GM21447 (cell line): Measurements from ENCODE around the gene ESPL1.
A peak's percentile ranks its signal among the peaks of the same experiment; 100 is the strongest.
"Not testable (repeated sequence)": the region's sequence is repeated elsewhere in the genome, so short reads cannot be mapped to it uniquely, and the experiment has no call there.

Experiments used
- ATAC-seq: cut with Tn5 transposase; IDR thresholded peaks from one replicate; pipeline ENCODE4 v1.9.1; 2021; ENCODE audit not compliant: unreplicated experiment

ESPL1 gene

DNA sequence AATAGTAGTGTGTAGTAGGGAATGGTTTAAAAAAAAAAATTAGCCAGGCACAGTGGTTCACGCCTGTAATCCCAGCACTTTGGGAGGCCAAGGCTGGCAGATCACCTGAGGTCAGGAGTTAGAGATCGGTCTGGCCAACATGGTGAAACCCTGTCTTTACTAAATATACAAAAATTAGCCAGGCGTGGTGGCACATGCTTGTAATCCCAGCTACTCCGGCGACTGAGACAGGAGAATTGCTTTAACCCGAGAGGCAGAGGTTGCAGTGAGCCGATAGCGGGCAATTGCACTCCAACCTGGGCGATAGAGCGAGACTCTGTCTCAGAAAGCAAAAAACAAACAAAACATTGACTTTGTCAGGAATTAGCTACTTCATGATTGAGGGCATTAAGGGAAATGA is 29.0 kb downstream of the ESPL1 start:
- ATAC-seq: not testable (repeated sequence)

DNA sequence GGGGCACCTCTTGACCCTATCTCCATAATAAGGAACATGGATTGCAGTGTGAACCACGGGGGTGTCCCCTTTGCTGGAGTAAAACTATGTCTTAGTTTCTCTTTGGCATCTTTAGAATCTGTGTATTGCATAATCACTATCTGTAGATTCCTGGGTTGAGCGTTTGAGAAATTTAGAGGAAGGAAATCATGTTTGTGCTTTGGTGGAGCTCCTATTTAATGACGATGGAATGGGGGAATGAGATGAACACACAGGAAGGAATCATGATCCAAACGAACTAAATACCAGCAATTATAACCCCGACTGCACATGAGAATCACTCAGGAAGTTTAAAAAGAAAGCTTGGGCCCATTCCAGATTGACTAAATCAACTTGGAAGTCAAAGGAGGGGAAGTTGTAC is 30.1 kb downstream of the ESPL1 start:
- ATAC-seq: no peak

DNA sequence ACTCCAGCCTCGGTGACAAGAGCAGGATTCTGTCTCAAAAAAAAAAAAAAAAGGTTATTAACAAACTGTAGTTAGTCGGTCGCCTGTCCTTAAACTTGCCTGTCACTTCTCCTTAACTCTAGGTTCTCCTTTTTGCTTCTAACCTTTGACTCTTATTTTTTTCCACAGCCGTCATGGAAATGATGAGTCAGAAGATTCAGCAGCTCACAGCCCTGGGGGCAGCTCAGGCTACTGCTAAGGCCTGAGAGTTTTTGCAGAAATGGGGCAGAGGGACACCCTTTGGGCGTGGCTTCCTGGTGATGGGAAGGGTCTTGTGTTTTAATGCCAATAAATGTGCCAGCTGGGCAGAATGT is 31.0 kb downstream of the ESPL1 start:
- ATAC-seq: no peak

DNA sequence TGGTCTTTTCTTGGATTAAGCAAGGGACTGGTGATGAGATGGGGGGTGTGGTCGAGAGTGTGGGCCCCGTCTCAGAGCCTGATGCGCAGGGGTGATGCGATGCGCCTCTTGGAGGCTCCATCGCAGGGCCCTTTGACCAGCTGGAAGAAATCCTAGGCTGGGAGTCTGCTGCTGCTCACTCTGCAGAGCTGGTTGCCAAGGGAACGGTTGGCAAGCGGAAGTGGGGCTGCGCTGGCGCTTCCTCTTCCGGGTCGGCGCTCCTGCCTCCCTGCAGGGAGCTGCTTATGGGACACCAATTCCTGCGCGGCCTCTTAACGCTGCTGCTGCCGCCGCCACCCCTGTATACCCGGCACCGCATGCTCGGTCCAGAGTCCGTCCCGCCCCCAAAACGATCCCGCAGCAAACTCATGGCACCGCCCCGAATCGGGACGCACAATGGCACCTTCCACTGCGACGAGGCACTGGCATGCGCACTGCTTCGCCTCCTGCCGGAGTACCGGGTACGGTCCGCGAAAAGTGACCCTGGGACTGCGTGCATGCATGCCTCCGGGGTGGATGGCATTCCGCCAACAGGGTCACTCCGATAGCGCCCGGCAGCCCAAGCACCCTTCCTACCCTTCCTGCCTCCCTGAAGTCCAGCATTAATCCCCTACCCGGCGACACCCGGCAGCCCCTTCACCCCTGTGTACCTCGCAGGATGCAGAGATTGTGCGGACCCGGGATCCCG is 31.5 kb downstream of the ESPL1 start, which contains the start of gene MYG1:
TSS of gene MYG1 (plus strand) at position 242 of the 727 bp plus-strand sequence. CDS start at position 285, 43 bp downstream.
- ATAC-seq: peak; percentile 83

DNA sequence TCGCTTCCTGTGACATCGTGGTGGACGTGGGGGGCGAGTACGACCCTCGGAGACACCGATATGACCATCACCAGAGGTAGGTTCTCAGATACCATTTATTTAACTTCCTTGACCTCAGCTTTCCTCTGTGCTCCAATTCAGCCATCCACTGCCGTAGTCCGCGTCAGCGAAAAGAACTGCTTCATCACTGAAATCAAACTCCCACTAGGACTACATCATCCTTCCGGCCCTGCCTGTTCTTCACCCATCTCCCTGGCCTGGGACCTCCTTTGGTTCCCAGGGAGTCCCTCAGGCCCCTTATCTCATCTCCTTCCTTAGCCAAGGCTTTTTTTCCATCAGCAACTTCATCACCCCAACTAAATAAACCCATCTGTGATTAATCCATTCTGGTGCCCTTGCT is 32.1 kb downstream of the ESPL1 start:
- no peak for ATAC-seq

DNA sequence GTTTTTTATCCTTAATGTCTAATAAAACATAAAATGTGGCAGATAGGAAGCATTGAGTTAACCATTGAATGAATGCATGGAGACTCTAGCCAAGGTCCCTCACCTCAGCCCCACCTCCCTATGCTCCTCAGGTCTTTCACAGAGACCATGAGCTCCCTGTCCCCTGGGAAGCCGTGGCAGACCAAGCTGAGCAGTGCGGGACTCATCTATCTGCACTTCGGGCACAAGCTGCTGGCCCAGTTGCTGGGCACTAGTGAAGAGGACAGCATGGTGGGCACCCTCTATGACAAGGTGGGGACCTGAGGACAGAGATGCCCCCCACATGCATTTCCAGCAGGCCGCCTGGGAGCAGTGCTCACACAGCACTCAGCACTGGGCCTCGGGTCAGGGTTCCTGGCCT is 34.8 kb downstream of the ESPL1 start:
- no peak for ATAC-seq

DNA sequence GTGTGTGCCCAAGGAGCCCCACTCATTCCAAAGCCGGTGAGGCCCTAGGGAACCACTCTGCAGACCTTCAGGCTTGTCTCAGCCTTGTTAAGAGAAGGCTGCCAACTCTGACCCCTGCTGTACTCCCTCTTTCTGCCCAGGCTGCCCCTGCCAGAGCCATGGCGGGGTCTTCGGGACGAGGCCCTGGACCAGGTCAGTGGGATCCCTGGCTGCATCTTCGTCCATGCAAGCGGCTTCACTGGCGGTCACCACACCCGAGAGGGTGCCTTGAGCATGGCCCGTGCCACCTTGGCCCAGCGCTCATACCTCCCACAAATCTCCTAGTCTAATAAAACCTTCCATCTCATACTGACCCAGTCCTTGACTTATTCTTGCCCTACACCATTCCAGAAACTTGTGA is 38.7 kb downstream of the ESPL1 start:
- ATAC-seq: no peak

DNA sequence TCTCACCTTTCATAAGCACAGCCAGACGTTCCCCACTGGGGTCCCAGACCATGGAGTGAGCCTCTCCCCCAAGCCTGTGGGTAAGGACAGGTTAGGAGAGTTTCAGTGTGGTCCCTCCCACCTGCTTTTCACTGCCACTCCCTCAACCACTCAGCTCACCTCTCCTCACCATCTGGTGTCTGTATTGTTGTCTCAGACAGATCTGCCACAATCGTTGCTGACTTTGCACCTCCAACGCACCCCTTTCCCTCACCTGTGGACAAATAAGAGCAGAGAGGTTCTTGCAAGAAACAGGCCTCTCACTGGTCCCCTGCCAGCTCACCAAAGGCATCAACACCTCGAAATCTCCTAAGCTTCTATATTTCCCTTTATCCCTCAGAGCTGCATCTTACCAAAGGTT is 40.2 kb downstream of the ESPL1 start:
- no peak for ATAC-seq

DNA sequence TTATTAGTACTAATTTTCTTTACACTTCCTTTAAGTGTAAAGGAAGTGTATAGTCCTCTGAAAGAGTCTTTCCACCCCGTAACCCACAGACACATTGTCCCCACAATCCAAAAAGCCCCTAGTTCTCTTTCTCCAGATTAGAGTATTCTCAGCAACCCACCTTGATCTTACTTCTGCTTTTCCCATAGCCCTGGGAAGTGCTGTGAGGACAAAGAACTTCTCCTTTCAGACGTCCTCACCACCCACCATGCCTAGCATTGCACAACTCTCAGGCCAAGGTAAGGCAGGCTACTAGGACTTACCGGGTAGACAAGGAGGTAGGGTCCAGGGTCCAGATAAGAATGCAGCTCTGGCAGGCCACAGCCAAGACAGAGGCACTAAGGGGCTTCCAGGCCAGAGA is 45.9 kb downstream of the ESPL1 start:
- no peak for ATAC-seq

DNA sequence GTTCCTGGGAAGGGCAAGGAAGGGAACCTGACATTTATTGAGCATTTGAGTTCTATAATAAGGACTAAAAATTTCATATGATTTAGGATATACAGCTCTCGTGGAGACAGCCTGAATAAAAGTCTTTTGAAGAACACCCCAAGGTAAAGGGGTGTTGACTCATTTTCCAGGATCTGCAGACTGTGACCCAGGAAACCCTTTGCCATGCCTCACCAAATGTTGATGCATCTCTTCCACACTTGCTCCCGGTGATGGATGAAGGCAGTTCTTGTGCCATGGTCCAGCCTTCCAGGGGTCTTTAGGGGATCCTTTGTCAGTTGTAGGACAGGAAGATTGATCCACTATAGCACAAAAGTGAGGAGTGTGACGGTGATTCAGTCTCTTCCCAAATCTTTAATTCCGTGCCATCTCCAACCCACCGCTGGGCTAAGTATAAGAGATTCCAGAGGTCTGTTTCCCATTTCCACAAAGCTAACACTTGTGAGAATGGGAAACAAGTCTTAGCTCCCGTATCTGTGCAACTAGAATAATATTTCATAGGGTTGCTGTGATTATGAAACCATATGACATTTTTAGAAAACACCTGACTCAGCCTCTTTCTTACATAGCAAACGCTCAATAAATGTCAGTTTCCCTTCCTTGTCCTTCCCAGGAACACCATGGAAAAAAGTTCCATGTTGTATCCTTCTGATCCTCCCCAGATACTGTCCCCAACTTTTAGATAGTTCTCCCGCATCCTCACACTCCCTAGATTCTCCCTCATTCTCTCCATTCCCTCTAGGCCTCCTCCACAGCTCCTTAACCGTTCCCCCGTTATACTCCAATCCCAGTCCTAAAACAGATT is 52.5 kb downstream of the ESPL1 start:
- no peak for ATAC-seq

DNA sequence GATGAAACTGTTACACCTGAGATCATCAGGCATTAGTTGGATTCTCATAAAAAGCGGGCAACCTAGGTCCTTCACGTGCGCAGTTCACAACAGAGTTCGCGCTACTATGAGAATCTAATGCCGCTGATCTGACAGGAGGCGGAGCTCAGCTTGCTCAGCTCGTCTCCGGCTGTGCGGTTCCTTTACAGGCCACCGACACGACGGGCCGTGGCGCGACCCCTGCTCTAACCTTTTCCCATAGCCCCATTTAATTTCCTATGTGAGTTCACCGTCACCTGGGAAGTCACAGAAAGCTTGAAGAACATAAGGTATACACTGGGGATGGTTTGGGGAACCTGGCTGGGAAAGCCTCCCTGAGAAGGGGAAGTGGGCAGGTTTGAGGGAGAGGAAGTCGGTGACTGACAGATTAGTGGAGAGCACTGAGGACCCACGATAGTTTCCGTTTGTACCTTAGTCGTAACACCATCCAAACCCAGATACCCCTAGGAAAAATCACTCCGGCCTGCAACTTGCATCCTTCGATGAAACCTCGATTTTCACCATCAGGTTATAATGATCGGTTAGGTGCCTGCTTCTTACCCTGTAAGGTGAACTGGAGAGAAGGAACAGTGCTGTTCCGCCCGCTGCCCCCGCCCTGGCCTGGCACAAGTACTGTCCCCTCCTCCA is 56.1 kb downstream of the ESPL1 start:
- ATAC-seq: peak; percentile 40

DNA sequence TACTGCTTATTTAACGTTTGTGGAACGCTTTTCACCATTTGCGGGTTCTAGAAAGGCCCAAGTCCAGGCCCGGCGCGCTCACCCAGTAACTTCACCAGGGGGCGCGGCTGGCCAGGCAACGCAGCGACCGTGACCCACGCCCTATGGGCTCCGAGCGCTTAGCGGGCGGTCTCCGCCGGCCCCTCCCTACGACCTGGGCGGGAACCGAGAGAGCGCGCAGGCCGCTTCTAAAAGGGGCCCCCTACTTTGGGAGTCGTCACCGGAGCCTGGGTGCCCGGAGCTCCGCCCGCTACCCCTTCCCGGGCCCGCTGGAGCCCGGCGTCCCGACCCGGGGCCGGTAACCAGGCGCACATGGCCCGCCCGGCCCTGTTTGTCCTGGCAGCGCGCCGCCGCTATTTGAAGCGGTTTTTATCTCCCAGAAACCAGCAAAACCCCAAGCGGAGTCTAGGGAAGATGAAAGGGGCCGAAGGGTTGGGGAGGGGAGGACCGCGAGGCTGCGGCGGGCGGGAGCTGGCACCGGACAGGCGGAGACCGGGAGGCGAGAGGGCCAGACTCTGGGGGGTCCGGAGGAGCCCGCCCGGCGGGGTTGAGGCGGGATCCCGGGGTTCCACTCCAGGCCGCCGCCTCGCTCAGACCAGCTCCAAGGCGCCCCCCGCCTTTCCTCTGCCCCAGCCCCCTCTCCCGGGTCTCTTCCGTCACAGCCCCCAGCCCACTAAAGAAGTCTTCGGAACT is 56.8 kb downstream of the ESPL1 start:
- peak; percentile 45 for ATAC-seq

DNA sequence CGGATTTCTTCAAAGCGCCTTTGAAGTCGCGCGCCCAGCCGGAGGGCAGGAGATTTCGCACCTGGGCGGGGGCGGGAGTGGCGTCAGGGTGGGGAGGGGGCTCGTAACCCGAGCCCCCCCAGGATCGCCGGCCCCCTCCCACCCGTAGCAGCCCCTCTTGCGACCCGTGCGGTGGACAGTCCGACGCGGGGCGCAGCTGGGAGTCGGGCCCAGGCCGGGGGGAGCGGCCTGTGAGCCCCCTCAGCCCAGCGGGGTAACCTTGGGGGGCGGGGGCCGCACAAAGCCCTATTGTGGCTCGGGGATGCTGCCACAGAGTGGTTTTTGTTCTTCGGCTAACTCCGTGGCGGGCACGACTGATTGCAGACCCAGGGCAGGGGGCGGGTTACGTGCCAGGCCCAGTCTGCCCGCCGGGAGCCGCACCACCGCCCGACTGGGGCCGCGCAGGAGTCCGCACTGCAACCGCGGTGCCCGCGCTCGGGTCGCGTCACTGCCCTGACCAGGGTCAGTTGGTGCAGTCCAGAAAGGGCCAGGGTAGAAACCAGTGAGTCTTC is 57.5 kb downstream of the ESPL1 start:
- no peak for ATAC-seq

DNA sequence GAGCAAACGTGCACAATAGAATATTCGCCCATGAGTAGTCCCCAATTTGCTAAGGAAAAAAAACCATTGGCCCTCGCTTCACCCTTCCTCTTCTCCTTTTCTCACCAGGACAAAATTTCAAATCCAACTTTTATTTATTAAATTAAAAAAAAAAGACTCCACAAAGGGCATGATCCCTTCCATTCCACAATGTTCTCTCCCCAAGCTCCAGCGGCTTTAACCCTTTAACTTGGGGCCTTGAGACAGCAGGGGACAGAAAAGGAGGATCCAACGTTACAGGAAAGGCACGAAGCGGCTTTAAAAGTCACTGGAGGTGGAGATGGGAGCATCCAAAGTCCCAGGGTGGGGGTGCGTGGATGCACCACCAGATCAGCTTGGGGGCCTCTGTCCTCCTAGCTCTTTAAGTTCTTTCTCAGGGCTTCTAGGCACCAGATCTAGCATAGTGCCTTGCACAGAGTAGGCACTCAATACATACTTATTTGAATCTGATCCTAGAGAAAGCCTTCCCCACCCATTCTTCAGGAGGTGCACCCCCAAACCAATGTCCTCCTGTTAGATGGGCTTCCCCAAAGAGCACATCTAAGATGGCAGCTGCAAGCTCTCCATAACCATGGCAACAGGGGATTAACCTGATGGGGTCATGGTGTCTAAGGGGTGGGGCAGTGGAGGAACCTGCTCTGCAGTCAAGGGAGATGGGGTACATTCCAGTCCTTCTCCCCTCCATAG is 58.5 kb downstream of the ESPL1 start:
- ATAC-seq: no peak

DNA sequence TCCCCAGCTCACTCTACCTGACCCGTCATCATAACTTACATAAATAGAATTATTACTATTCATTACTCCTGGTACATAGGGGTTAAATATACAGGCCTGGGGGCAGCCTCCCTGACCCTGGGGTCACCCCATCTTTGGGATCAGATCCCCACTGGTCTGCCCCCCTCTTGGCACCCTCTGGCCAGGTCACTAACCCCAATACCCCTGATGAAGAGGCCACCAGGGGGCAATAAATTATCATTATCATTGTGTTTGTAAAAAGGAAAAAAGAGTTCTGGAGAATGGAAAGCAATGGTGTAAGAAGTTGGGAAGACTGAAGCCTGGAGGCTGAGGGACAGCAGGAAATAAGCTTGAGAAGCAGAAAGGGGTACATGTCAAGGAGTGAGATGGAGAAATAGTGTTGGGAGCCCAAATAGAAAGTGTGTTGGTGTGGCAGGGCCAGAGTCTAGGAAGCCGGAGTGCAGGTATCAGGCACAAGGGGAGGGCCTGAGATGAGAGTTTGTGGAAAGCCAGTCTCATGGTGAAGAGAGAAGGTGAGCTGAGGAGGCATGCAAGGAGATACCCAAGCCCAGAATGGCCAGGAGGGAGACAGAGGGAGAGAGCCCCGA is 59.4 kb downstream of the ESPL1 start:
- no peak for ATAC-seq

DNA sequence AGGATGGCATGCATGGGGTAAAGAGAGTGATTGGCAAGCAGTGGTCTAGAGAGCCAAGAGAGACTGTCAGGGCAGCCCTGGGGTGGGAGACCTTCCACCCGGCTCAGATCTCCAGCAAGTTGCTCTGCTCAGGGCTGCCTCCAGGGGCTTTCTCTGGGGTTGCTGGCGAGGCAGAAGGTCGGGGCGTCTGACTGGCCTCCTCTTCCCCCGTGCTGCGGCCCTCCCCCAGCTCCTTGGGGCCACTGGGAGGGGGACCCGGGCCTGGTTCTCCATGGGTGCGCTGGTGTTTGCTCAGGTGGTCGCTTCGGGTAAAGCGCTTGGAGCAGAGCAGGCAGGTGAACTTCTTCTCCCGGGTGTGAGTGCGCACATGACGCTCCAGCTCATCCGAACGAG is 59.9 kb downstream of the ESPL1 start:
- no peak for ATAC-seq

DNA sequence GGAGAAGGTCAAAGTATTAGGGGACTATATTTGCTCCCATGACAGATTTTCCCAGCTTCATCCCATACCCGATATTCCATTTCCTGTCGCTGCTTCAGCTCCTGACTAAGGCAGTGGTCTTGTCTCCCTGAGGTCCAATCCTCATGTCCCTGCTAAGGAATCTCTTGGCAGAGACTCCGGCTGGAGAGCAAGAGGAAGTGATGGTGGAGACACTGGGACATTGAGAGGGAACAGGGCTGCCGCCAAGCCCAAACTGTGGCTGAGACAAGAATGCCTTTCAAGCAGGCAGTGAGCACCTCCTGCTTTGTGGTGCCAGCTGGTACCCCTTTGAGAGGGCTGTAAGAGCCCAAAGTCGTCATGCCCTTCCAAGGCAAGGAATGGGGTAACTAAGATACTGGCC is 62.6 kb downstream of the ESPL1 start:
- ATAC-seq: no peak

DNA sequence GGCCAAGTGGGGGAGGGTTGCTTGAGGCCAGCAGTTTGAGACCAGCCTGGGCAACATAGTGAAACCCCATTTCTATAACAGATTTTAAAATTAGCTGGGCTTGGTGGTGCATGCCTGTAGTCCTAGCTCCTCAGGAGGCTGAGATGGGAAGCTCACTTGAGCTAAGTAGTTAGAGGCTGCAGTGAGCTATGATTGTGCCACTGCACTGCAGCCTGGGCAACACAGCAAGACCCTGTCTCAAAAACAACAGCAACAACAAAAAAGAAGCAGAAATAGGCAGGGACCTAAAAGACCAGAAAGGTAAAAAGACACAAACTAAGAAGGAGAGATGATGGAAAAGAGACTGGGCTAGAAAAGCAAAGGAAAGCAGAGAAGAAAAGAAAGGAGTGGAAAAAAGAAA is 64.2 kb downstream of the ESPL1 start:
- ATAC-seq: not testable (repeated sequence)

DNA sequence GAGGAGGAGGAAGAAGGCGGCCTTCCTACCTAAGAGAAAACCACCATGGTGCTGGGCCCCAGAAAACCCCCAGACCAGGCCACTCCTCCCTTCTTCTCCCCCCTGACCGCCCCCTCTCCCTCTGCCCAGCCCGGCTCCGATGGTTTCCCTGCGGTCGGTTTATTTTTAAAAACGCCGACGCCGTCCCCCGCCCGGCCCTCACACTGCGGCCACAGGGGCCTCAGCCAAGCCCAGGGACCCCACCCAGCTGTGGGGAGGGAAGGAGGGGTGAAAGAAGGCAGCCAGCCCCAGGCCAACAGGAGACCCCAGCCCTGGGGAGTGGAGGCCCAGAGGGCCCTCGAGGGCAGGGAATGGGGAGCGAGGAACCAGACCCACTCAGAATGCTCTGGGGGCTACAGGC is 64.6 kb downstream of the ESPL1 start:
- ATAC-seq: no peak

DNA sequence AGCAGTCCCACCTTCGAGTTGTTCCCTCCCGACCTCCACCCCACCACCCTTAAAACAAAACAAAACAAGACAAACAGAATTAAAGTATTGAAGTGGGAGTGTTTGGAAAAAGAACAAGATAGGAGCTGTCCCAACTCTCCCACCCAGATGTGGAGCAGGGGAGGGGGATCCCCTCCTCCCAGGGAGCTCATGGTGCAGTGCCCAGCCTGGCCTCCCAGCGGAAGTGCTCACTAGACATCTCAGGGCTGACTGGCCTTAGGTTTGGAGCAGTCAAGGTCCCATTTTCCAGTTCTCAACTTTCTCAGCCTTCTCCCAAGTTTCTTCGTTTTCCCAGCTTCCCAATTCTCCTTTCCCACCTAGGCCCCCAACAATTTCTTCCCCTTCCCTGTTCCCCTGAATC is 65.2 kb downstream of the ESPL1 start:
- no peak for ATAC-seq
